GM12891 (cell line): ENCODE measurements around the gene KATNIP. TPM values are rescaled to one million over a fixed set of nuclear protein-coding genes. Genes with fewer than 3 reads are reported as not detected.

Source experiments
- DNase-seq: peaks from one replicate; pipeline ENCODE4 v3.0.0; 2011; ENCODE audit warnings: low spot score; ENCODE audit not compliant: insufficient read length
- FAIRE-seq: peaks from 2 replicates; lab custom pipeline; 2011; peaks lifted over from hg19 to GRCh38; lab: Jason Lieb, UNC
- PAX5 ChIP-seq: IDR thresholded peaks from 2 replicates; pipeline ENCODE4 v1.6.1; 2011; ENCODE audit warnings: low read length, moderate library complexity, mild to moderate bottlenecking; ENCODE audit not compliant: insufficient read depth, severe bottlenecking
- POLR2A ChIP-seq: IDR thresholded peaks from 2 replicates; pipeline ENCODE4 v1.6.1; 2011; ENCODE audit warnings: low read depth, low read length, control low read depth
- POLR2AphosphoS5 ChIP-seq: IDR thresholded peaks from 2 replicates; pipeline ENCODE4 v1.6.1; 2011; ENCODE audit warnings: low read depth, low read length, control low read depth
- POU2F2 ChIP-seq: IDR thresholded peaks from 2 replicates; pipeline ENCODE4 v1.6.1; 2011; ENCODE audit warnings: low read depth, mild to moderate bottlenecking, control low read depth, low read length, moderate library complexity
- SPI1 ChIP-seq: IDR thresholded peaks from 2 replicates; pipeline ENCODE4 v1.6.1; 2011; ENCODE audit warnings: low read depth, low read length, control low read depth
- TAF1 ChIP-seq: IDR thresholded peaks from 2 replicates; pipeline ENCODE4 v1.6.1; 2011; ENCODE audit warnings: low read depth, low read length, control low read depth
- polyA plus RNA-seq: library from polyadenylated mRNA; unstranded; fragments of >200 nt; gene quantifications from one replicate; pipeline ENCODE4 v1.2.1, GENCODE V29; 2012; ENCODE audit warnings: low read depth, missing spikeins, inconsistent platforms; ENCODE audit not compliant: missing spikeins

KATNIP gene
- 5.7 TPM for polyA plus RNA-seq

DNA sequence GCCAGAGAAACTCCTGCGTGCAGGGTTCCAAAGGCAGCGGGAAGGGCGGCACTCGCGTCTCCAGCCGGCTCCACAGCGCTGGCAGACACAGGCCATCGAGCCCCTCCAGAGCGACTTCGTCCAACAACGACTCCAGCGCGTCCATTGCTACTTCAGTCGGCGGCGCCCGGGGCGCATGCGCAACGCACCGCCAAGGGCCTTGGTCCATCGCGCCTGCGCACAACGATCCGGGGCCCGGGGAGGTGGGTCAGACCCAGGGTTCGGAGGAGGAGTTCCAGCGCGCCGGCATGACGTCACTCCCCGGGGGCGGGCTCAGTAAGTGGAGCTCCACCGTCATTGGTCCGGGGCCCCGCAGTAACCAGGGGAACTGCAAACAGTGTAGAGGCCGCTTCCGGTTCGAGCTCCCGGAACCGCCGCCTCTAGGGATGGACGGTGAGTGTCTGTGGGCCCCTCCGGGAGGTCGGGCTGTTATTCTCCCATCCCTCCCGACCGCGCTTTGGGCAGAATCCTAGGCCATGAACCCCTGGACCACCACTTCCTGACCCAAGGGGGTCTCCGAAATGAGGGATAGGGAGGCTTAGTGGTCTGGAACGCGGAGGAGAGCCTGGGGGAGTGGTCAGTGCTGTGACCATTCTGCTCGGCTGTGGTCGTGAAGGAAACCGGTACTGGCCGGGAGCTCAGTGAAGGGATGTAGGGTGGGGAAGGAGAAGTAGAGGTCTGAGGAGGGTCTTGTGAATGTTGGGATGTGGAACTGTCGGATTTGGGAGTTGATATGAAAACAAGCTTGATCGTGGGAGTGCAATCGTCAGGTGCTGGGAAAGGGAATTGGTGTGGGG is at the start of gene KATNIP, which contains the start of gene GTF3C1:
Gene KATNIP (plus strand): TSS at position 399 of the 836 bp plus-strand sequence. CDS start 27 bp downstream, at position 426.
Gene GTF3C1 (minus strand): TSS at position 168 of the 836 bp plus-strand sequence. CDS start 23 bp downstream, at position 145.
- FAIRE-seq = peak; percentile 97
- peak; percentile 99 for DNase-seq
- TF ChIP-seq POU2F2 (no peak), POLR2A (0 out of 2 replicates have a peak, but pooled peaks have one; percentile 55), SPI1 (peak; percentile 5; the same call in 1 of the 2 replicates), PAX5 (no peak), POLR2AphosphoS5 (peak; percentile 68), TAF1 (peak; percentile 72)

DNA sequence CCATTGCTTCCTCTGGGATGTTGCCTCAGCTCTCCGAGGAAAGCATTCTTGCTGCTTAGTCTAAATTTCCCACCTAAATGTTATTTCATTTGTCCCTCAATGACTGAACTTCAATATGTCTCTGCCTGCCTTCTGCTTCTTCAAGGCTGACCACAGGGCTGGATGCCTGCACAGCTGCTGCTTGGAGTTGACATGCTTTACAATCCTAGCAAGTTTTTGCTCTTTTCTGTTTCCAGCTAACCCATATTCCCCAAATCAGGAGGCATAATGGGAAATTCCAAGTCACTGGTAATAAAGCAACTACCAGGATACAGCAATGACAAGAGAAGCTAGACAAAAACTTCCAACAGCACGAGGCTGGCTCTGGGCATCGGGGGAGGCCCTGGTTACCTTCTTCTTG is 49.1 kb upstream of the KATNIP start:
- DNase-seq (no peak), FAIRE-seq (no peak)

DNA sequence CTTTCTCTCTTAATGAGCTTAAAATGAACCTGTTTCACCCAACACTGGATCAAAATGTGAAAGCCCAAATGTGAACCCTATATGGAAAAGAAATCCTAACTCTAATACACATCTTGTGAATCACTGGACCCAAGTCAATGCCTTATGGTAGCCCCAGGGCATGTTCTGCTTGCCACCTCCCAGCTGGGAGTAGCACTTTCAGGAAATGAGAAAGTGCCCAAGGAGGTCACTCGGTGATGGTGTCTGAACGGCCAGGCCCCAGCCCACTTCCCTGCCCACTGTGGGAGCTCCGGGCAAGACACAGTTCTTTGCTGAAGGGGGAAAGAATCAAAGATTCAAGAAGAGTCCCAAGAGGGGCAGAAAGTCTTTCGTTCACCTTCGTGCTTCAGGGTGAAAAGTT is 46.3 kb upstream of the KATNIP start:
- FAIRE-seq (no peak), DNase-seq (no peak)
- no peak for TF ChIP-seq POLR2AphosphoS5
- no peak for TF ChIP-seq POU2F2
- no peak for TF ChIP-seq TAF1
- TF ChIP-seq PAX5 = no peak
- TF ChIP-seq SPI1 = no peak
- no peak for TF ChIP-seq POLR2A

More for the DNA sequence above, 49.1 kb upstream of the KATNIP start:
- TF ChIP-seq SPI1 = no peak
- TF ChIP-seq POU2F2 = no peak
- no peak for TF ChIP-seq POLR2A
- TF ChIP-seq PAX5 = no peak
- TF ChIP-seq POLR2AphosphoS5 = no peak
- TF ChIP-seq TAF1 = no peak

DNA sequence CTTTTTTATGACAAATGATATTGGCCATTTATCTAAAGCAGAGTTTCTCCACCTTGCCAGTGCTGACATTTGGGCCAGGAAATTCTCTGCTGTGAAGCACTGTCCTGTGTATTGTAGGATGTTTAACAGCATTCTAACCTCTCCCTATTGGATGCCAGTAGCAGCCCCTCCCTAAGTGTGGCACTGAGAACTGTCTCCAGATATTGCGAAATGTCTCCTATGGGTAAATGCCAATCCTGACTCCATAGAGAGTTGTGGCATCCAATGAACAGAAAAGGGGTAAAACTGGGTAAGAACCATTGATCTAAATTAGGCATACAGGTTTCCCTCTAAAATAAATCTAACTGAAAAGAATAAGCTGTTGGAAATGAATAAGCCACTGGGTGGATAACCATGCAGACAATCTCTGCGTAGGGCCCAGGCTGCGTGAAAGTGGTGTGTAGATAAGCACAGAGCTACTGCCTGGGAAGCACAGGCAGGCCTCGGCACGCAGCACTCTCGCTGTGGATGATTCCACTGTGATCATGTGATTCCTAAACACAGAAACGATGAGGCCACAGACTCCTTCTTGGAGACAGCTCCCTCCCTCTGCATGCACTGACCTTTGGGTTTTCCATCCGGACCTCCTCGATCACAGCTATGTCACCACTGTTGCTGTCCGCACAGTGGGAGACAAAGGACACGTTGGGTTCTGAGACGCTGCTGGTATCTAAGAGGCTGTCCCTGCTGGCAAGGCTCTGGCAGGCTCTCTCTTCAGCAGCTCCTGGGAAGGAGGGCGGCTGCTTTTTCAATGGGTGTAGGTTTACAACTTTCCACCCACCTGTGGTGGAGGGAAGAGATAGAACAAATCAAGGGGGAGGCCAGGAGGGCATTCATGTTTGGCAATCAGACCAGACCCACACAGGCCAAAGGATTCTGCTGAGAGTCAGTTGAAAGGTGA is 44.4 kb upstream of the KATNIP start:
- DNase-seq (no peak), FAIRE-seq (no peak)
- no peak for TF ChIP-seq TAF1
- TF ChIP-seq PAX5 = no peak
- TF ChIP-seq SPI1 = no peak
- no peak for TF ChIP-seq POU2F2
- no peak for TF ChIP-seq POLR2A
- TF ChIP-seq POLR2AphosphoS5 = no peak

DNA sequence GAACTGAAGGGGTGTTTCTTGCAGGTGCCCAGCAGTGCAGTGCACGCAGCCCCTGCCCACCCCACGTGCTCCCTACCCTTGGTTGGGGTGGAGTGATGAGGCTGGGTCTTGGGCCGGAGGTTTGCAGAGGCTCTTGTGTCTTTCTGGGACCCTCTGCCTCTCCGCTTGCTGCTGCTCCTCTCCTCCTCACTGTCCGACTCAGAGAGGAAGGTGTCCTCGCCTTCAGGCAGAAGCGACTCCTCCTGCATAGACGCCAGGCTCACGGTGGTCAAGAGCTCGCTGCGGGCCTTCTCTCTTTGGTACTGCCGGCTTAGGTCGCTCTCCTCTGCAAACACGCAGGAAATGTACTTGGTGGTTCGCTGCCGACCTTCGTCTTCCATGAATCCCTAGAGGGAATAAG is 43.2 kb upstream of the KATNIP start:
- FAIRE-seq (no peak), DNase-seq (no peak)
- no peak for TF ChIP-seq POLR2AphosphoS5
- TF ChIP-seq SPI1 = no peak
- no peak for TF ChIP-seq POLR2A
- TF ChIP-seq PAX5 = no peak
- TF ChIP-seq POU2F2 = no peak

DNA sequence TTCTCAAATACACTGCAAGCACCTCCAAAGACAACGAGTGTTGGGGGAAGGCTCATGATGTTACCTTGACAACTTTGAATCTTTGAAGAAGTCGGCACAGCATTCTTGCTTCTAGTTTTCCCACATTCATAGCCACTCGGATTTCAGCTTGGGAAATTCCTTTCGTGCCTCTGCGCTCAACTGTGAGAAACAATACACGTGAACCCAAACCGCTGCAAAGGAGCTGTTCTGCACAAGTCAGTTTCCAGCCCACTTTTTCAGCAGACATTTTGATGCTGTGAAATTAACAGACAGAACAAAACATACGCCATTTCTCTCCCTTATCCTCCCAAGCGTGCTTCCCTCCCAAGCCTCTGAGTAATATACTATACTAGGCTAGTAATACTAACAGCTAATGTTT is 41.5 kb upstream of the KATNIP start:
- no peak for FAIRE-seq
- no peak for DNase-seq
- TF ChIP-seq PAX5 = no peak
- TF ChIP-seq POLR2AphosphoS5 = no peak
- no peak for TF ChIP-seq TAF1
- TF ChIP-seq SPI1 = no peak
- TF ChIP-seq POLR2A = no peak
- no peak for TF ChIP-seq POU2F2

DNA sequence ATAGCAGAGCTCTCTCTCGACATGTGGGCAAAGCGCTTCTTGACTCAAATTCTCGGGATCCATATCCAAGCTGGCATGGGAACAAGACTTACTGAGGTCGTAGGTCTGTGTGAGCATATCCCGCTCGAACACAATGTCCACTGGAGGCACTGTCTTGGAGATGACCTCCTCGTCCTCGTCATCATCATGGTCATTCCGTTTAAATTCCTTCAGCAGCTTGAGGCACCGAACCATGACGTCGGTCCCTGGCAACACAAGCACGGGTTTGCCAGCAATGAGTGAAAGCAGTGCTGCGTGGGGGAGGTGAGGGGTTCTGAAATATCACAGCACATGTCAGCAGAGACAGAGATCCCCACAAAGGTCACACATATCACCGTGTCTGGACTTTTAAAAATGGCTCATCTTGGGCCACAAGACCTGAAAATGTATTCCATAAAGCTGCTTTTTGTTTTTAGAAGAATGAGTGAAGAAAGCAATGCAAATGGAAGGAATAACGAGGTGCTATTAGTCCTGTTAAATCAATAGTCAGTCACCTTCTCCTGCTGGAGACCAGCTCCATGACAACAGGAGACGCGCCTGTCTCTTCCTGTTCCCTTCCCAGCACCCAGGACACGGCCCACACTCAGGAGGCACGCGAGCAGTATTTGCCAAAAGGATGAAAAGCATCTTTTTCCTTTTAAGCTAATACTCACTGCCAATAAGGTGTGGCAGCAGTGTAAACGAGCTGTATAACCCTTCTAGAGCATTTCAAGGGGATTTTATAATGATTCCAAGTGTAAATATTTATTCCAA is 38.1 kb upstream of the KATNIP start:
- no peak for FAIRE-seq
- DNase-seq = no peak
- no peak for TF ChIP-seq POLR2A
- TF ChIP-seq PAX5 = no peak
- TF ChIP-seq TAF1 = no peak
- no peak for TF ChIP-seq POLR2AphosphoS5
- TF ChIP-seq POU2F2 = no peak
- TF ChIP-seq SPI1 = no peak

DNA sequence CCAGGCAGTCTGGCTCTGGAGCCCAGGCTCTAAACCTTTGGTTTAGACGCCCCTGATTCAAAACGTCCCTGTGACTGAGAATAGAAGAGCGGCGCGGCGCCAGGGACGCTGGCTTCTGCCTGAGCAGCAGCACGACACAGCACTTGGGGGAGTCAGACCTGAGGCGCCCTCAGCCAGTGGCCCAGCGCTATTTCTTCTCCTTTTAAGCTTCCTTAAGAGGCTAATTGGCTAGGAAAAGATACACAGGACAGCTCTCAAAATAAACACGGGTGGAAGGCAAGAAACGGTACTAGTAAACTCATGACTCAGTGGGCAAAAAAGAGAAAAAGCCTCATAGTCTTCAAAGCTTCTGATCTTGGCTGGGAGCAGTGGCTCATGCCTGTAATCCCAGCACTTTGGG is 35.1 kb upstream of the KATNIP start:
- no peak for TF ChIP-seq TAF1
- no peak for TF ChIP-seq POU2F2
- no peak for TF ChIP-seq SPI1
- TF ChIP-seq POLR2AphosphoS5 = no peak
- TF ChIP-seq POLR2A = no peak
- no peak for TF ChIP-seq PAX5
- DNase-seq = no peak
- no peak for FAIRE-seq

DNA sequence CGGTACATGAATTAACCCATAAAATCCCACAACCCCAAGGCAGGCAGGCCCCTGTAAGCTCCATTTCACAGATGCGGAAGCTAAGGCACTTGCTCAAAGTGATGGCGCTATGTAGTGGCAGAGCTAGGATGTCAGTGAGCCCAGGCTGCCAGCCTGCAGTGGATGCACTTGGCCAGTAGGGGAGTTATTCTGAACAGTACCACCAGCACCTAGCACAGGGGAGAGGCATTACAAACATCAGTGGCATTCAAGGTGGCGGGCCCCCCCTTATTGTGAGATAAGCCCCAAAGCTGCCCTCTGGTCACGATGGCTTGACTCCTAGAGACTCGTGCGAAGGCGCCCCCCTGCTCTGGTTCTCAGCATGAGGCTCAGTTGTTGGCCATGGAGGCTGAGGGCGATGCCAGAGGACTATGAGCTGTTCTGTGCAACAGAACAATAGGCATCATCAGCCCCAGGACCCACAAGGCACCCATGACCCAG is 34.0 kb upstream of the KATNIP start:
- DNase-seq (peak; percentile 54), FAIRE-seq (peak; percentile 88)
- TF ChIP-seq PAX5 (no peak), SPI1 (no peak), POU2F2 (no peak), POLR2A (no peak), TAF1 (no peak), POLR2AphosphoS5 (no peak)
